Erythroblast (primary cell): Measurements from ENCODE around the gene GAN.

Experiments
- GATA1 ChIP-seq: IDR thresholded peaks from 2 replicates; pipeline ENCODE4 v1.6.1; 2011; ENCODE audit warnings: low read depth, mild to moderate bottlenecking, control low read depth, low read length, moderate library complexity
- POLR2A ChIP-seq: IDR thresholded peaks from 2 replicates; pipeline ENCODE4 v1.6.1; 2011; ENCODE audit warnings: mild to moderate bottlenecking, low read length

- TF ChIP-seq POLR2A (no peak), GATA1 (no peak)
These were observed 23.6 kb upstream of the GAN start for GRCh38 chr16:81291117-81291516.
